Lung microvascular endothelial cell (primary cell): Measurements from ENCODE around the gene DNAJC22. TPM values are rescaled to one million over a fixed set of nuclear protein-coding genes. Genes with fewer than 3 reads are reported as not detected.
"Not testable (repeated sequence)": the region's sequence is repeated elsewhere in the genome, so short reads cannot be mapped to it uniquely, and the experiment has no call there.

Experiments used
- DNase-seq, 2 donors: peaks; one replicate each; pipeline versions ENCODE4 v3.0.0 to v3.0.0-alpha.2; 2010; ENCODE audit warnings: low read depth in 2 of 2
- total RNA-seq: library from RNA; depleted of rRNA; stranded (reverse); fragments of >200 nt; gene quantifications from 2 replicates; pipeline ENCODE4 v1.2.1, GENCODE V29; 2014

DNAJC22 gene
- total RNA-seq, 1 donor from 2014 or later, result 0.40 TPM

DNA sequence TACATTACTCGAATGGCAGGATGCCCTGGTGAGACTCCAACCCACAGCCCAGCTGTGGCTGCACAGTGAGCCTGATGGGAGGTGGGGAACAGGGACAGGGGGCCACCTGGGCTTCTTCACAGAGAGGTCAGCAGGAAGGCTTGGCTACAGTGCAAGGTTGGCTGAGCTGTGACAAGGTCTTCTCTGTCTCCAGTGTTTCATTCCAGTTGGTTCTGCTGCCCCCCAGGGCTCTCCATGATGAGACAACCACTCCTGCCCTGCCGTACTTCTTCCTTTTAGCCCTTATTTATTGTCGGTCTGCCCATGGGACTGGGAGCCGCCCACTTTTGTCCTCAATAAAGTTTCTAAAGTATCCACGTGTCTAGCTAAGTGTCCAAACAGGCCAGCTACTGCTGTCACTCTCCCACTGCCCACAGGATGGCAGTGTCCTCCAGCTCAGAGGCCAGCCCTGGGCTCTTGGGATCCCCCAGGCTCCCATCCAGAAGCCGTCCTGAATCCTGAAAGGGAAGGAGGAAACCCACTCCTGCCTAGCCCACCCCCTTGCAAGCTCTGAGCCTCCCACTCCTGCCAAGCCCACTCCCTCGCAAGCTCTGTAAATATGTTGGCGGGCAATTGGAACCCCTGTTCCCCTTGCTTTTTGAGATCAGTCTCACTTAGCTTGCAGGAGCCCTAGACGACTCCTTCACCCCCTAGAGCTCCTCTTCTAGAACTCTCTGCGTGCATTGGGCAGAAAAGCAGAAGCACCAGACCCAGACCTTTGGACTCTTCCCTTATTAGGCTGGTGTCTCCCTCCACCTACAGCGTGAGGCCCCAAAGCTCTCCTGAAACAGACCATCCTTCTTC, 15.1 kb upstream of the DNAJC22 start:
- peak; percentile 87 to 88 for DNase-seq

DNA sequence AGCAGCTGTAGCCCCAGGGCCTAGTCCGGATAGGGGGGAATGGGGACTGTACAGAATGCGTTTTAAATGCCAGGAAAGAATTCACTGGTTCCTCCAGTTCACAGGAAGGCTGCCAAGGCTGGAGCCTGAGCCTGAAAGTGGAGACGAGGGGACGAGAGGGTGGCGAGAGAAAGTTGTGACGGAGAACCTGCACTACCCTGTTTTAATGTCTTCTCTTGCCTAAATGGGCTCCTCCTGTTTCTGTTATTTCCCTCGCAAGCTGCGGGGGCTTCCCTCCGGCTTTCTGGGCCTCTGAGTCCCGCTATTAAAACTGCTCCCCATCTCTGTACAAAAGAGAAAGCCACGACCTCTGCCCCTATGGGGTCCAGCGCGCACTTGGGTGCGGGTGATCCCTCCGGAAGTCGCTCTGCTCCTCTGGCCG, 14.2 kb upstream of the DNAJC22 start:
- DNase-seq, result no peak

DNA sequence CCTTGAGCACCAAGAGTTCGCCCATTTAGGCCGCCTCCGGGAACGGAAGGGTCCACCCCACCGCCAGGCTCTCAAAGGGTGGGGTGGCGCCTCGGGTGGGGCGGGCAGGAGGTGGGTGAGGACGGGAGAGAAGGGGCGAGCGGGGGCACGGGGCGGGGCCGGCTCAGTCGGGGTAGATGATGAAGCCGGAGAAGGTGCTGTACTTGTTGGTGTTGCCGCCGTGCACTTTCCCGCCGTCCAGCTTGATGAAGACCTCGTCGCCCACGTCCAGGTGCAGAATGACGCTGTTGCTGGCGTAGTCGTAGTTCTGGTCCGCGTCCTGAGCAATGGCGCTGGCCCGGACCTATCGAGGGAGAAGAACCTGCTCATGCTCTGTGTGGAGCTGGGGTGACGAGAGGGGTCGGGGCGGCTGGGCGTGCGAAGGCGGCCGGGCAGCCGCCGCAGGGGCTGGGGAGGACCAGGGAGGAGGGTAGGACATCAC, 13.8 kb upstream of the DNAJC22 start:
- peak; percentile 15 to 18 for DNase-seq

DNA sequence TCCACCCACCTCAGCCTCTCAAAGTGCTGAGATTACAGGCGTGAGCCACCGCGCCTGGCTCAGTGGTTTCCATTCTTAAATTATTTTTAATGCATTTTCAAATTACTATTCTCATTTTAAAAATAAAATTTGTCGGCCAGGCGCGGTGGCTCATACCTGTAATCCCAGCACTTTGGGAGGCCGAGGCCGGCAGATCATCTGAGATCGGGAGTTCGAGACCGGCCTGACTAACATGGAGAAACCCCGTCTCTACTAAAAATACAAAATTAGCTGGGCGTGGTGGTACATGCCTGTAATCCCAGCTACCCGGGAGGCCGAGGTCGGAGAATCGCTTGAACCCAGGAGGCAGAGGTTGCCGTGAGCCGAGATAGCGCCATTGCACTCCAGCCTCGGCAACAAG, 12.9 kb upstream of the DNAJC22 start:
- DNase-seq, result not testable (repeated sequence)

DNA sequence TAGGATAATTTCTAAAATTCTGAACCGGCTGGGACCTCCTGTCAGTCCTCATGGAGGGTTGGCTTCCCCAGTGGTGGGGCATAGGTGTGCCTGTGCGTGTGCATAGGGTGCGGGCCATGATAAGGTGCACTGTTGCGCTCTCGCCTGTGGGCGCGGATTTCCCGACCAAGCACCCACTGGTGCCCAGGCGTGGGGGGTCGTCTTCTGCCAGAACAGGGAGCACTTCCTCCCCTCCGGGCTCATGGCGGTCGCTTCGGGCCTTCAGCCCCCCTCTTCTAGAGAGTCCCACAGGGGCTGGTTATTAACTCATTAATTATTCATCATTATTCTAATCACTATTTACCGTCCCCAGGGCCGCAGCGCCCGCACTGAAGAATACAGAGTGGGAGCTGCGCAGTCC, 12.5 kb upstream of the DNAJC22 start:
- DNase-seq, result no peak

DNA sequence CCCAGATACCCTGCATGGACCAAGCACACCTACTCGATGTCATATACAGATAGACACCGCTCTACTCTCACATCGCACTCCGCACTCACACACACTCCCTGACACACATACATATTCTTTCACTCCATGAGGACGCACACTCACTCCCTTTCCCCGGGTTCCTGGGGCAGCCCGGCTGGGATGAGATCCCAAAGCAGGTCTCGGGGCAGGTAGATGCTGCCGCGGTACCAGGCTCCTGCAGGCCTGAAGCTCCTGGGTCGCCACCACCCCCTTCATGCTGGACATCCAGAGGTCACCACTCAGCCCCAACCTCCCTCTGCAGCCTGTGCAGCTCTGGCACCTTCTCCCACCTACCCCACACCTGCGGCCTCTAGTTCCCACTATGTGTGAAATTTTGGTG, 12.0 kb upstream of the DNAJC22 start:
- no peak for DNase-seq

DNA sequence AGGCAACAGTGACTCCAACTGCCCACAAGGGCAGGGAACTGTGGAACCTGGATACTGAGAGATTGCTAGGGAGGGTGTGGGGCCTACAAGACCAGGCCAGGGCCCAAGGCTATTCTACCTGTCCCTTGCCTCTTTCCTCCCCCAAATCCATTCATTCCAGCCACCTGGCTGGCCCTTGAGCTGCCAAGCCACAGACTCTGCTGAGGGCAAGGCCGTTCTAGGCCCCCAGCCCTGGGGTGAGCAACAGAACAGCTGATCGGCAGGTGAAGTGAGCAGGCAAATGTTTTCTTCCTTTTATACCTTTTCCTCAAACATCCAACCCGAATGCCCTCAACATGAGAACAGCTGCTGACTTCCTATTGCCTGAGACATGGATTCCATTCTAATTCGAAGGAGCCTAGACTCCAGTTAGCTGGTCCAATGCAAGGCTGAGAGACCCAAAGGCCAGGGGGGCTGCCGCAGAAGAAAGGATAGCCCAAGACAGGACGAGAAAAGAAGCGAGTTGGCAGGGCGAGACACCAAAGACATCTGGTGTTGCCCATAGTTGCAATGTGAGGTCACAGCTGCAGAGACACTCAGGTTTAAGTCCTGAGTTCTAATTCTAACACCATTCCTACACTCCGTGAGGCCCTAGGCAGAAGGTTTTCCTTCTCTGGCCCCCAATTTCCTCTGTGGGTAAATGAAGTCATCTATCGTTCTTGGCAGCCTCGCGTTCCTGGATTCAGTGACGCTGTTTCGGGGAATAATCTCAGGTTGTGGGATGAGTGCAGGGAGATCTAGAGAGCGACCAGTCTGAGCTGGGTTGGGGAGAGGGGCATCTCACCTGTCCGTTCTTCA, 11.4 kb upstream of the DNAJC22 start:
- DNase-seq, result no peak

DNA sequence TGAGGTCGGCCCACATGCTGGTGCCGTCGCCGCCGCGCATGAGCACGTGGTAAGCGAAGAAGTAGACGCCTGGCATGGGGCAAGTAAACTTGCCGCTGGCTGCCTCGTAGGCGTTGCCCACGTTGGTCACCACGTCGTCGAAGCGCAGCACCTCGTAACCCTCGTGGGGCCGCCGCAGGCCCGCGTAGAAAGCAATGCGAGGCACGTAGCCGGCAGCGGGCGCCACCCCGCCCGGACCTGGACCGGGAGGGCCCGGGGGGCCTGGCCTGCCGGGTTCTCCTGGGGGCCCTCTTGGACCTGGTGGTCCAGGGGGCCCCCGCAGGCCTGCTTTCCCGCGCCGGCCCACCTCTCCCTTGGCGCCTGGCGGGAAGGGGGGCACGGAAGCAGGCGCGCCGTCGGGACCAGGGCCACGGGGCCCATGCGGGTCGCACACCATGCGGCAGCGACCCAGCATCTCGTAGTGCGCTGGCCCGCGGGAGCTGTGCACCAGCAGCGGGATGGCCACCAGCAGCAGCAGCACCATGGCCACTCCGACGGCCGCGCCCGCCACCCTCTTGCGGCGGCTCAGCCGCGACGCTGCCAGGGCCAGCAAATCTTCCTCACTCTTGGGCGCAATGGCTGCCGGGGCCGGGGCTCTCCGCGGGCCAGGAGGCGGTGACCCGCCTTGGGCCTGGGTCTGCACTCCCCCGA, 10.6 kb upstream of the DNAJC22 start:
- no peak for DNase-seq

DNA sequence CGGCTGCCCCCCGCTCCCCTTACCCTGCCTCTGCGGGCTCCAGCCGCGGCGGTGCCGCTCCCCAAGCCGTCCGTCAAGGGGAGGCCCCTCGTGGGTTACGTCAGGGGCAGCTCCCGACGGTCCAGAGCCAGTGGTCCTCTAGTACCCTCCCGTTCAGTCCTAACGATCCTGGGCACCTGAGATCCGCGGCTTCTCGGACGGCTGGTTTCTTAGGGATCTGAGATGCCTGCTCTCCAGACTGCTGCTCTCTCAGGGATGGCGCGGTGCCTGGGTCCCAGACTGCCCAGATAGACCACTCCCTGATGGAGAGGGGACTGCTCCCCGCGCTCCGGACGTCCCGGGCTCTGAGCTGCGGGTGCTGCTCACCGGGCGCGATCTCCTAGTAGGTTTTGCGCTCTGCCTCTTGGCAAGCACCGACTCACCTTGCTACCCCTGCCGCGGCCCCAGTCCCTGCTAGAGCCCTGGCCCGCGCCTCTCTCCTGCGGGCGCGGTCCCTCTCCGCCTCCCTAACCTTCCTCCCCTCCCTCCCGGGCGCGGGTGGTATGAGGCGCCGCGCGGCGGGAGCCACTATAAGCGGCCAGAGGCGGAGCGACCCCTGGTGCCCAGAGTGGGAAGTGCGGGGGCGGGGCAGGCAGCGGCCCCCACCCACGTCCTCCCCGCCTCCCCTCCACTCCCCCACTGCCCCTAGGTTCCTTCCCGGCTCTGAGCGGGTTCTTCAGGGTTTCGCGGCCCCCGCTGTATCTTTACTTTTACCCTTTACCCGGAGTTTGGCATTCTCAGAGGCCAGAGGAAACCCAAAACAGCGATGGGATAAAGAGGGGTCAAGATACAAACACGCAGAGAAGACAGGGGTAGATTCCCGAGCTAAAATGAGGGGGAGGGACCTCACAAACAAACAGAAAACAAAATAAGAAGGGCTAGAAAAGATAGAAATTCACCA, 9.8 kb upstream of the DNAJC22 start, which contains the start of gene C1QL4:
Gene C1QL4, minus strand, starts transcription at position 544 of the 940 bp plus-strand sequence. CDS start 711 bp downstream, outside the sequence.
- peak; percentile 67 to 72 for DNase-seq

DNA sequence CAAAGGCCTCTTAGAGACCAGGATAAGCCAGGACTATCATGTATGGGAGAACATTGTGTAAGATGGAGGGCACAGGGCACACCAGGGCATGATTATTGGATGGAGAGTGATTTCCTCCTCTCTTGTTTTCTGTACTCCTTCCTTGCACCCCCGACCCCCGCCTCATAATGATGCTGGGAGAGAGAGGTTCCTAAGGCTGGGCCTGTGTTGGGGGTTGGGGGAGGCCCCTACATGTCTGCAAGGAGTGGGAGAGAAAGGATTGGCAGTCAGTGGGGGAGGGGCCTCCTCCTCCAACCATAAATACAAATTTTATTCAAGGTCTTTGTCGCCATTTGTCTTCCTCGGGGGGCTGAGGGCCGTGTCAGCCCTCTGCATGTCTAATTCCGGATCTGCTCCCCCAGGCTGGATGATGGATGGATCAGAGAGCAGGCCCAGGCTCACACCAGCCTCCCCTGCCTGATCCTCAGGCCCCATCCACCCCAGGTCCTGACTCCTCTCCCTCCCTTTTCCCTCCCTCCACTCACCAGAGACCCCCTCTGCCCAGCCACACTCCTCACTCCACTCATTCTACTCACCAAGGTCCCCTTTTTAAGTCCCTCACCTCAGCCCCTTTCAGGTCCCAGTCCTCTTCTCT, 7.7 kb upstream of the DNAJC22 start:
- DNase-seq, result no peak

DNA sequence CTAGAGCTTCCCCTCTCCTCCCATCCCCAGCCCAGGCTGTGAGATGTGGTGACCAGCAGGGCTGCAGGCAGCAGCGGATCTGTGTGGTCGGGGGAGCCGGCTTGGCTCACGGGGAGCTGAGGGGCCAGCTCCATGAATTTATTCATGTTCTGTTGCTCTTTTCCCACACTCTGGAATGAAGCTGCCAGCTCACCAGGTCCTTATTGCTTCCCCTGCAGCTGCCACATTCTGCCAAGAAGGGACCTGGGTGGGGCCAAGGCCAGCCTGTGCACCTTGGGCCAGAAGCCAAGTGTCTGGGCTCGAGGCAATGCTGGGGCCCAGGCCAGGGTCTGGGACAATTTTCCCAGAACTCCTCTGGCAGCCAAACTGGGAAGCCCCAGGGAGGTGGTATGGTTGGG, 7.2 kb upstream of the DNAJC22 start:
- no peak for DNase-seq

DNA sequence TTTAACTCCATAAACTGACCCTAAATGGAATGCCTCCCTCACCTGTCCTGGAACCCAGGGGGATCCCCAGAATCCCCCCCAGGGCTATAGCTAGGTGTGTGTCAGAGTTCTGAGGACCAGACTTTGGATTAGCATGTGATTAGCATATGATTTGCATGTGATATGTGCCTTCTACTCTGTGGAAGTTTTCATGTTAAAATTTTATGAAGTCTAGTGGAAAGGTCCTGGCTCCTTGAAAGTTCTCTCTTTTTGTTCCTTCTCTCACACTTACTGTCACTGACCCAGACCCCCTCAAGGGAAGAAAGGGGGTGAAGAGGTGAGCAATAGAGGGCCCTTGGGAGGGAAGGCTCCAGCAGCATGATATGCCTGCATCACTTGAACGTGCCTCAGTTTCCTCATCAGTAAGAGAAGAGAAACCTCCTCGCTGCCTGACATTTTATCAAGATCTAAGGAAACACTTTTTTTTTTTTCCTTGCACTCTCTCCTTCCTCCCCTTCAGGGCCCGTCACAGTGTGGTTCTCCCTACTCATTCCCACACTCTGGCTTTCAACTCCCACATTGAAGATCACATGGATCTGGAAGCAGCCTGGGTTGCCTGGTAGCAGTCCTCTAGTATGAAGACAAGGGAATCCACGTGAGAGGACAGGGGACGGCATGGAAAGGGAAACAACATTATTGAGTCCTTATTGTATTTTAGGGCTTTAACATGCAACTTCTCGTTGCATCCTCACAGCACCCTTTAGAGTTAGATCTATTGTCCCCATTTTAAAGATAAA, 6.4 kb upstream of the DNAJC22 start:
- no peak for DNase-seq

DNA sequence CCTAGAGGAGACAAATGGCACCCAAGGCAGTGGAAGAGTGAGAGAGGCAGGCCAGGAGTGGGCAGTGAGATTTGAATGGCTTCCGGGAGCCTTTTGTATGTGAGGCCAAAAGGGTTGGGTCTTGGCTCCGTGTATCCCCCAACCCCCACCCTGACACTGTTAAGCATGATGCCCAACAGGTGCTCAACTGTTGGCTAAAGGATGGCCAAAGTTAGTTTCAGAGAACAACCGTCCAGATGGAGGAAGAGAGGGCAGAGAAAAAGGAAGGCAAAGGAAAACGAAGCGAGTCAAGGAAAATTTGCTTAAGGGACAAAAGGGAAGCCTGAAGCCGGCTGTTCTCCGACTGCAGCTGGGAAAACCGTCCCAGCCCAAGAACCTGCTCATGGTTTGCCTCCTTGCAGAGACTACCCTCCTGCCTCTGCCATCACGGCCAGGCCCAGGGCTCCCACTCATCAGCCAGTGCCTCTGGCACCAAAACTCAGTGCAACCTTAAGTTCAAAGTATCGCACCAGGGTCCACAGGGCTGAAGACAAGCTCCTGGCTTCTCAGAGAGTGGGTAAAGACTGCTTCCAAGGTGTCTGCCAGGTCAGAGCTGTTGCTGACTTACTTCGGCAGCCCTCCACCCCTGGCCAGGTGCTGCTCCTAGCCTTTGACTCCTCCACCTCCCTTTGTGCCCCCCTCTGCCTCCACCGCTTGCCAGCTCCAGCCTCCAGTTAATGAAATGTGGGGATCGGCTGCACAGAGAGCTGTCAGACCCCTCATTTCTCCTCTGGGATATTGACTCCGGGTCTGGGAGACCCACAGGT, 5.5 kb upstream of the DNAJC22 start:
- DNase-seq, result no peak

DNA sequence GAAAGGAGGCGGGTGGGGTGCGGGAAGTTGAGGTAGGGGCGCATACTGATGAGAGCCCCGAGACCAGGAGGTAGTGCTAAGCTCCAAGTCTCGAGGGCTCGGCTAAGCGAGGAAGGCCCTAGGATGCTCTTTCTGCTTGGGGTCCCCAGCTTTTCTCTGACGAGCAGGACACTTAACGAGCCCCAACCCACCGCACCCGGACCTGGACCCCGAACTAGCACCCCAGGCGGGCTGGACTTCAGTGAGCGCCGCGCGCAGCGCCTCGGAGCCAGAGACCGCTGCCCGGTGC, 5.0 kb upstream of the DNAJC22 start:
- DNase-seq, result no peak

DNA sequence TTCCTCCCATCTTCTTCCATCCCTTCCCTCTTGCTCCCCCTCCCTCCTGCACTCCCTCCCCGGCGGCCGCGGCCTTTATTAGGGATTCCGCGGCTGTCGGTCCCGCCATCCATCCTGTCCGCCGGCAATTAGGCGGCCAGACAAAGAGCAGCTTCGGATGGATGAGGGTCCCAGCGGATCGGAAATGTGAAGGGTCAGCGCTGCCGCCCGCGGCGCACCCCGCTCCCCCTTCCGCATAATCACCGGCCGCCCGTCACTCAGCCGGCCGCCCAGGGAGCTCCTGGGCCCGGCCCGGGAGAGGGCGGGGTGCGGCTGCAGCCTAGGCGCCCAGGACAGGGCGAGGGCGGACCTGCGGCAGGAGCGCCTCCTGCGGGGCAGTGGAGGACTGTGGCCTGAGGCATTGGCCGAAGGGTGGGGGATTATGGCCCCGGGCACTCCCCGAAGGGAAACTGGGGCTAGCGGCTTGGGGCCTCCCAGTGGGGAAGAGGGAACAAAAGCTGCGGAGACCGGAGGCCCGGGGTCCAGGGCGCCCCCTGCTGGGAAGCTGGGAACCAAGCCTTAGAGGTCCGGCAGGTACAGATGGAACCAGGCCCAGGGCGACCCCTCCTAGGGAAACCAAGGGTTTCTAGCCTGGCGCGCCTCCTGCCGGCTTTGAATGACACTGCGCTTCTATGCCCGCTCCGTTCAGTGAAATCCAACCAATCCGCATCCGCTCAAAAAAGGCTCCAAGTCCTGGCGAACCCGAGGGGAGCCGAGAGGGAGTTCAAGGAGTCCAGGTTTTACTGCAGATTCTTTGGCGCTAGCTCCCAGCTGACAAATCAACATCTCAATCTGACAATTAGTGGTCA, 4.4 kb upstream of the DNAJC22 start:
- DNase-seq, result peak; percentile 71 to 77

DNA sequence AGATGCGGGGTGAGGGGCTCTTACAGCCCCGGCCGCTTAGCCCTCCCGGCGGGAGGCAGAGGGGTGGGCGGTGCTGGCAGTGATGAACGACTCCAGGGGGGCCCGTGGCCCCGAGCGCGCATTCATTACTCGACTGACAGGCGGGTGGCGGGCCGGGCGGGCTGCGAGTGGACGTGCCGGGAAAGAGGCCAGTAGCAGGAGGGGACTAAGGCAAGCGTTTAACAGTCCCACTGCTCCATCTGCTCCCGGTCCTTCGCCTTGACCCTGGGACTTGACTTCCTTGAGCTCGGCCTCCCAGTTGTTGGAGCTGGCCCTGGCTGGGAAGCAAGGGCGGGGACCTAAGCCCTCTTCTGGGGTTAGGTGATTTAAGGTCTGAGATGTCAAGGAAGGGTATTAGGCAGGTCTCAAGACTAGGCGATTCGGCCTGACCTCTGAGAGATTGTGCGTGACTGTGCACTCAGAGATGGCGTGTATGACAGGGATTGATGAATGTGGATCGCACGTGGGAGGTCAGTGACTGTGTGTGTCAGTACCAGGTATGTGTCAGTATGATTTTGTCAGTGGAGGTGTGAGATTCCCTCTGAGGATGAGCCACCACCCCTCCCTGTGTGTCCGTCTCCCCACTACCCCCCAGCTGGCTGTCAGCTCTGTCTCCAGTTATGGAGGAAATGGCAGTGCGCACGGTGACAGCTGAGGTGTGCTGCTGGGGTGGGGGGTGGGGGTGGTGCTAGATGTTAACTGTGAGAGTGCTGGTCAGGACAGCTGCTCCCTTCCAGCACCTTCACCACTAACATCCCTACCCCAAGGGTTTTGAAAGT, 3.6 kb upstream of the DNAJC22 start:
- DNase-seq, result no peak

DNA sequence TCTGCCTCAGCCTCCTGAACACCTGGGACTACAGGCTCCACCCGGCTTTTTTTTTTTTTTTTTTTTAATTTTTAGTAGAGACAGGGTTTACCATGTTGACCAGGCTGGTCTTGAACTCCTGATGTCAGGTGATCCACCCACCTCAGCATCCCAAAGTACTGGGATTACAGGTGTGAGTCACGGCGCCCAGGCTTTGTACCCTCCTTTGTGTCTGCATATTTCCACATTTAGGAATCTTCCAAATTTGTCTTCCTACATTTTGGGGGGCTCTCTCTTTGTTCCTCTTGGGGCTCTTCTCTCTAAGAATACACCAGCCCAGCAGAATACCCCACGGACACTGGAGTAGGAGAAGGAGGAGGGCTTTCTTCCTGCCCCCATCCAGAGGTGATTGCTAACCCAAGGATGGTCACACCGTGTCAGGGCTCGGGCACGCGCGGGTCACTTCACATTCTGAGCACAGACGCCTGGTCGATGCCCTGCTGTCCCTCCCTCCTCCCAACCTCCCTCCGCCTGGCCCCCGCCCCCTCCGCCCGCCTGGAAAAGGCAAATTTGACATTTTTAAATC, 2.1 kb upstream of the DNAJC22 start:
- DNase-seq, result no peak
